ENCODE measurements around the gene TCAP.

Gene TCAP

DNA sequence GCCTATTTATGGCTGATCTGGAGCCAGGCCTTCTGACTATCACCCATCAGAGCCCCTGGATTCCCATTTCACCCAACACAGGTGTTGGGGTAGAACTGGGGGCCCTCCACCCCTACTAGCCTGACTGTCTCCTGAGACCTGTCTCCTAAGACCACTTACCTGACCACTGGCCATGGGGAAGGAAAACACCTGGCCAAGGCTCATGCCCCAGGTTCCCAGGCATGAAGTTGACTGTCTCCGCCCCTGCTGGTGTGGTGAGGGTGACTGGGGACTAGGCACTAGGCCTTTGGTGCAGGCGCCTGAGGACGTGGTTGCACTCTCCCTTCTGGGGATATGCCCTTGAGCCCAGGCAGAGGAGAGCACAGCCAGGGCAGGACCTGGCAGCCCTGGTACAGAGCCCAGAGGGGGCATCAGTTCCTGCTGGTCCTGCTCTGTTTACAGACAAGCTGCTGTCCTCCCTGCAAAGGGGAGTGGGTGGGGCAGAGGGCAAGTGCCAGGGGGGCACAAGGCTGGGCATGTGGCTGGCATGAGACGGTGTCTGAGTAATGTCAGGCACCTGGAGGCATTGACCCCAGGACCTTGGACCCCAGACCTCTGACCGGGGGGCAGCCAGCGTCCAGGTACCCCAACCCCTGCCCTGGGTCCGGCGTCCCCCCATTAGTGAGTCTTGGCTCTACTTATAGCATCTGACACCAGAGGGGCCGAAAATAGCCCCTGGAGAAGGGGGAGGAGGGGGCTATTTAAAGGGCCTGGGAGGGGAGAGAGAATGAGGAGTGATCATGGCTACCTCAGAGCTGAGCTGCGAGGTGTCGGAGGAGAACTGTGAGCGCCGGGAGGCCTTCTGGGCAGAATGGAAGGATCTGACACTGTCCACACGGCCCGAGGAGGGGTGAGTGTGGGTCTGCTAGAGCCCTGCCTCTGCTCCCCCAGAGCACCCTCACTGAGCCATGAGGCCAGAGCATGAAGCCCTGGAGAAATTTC lies at the start of gene TCAP:
Gene TCAP, plus strand, starts transcription at position 769 of the 981 bp plus-strand sequence. Its CDS starts 11 bp downstream, at position 780.
- DNase-seq = no peak

DNA sequence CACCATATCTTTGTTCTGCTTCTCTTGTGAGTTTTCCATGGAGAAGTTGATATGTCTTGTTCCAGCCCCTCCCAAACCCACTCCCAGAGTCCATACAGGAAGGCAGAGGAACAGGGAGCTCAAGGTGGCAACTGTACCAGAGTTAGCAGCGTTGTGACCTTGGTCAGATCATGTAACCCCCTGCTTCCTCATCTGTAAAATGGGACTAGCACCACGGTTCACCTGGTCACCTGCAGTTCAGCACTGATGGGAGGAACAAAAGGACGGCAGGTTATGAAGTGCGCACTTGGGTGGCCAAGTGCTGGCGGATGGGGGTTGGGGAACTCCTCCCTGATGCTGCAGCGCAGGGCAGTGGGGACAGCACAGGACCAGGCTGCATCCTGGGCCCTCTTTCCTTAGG lies 49.7 kb upstream of the TCAP start:
- DNase-seq = no peak

- DNase-seq = no peak
Measured at GRCh38 chr17:39617100-39617445, 48.1 kb upstream of the TCAP start.

DNA sequence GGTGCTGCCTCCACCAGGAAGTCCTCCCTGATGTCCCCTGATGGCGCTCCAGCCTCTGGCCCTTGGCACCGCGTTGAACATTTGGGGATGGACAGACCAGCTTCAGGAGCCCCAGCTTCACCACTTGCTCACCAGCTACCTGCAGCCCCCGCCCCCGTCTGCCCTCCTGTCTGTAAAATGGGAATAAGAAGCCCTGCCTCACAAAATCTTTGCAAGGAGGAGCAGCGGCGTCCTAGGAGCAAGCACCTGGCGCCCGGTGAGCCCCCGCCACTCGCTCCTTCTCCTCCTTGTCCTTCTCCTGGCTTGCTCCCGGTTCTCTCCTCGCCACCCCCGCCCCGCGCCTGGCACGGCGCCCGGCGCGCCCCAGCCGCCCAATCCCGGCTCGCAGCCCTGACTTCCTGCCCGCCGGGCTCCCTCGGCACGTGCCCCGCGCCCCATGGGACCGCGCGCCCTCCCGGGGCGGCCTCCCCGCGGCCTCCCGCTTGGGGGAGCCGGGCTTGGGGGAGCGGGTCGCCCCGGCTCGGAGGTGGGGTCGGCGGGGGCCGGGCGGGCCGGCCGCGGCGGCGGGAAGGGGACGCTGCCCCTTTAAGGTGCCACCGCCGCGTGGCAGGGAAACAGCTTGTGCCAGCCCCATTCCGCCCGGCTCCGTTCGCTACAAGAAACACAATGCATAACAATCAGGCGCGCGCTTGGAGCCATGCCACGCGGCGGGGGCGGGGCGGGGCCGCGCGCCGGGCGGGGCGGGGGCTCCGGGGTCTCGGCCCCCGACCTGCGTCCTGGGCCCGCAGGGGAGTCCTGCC lies 47.5 kb upstream of the TCAP start:
- peak; percentile 92 for DNase-seq

- DNase-seq = no peak
Measured at GRCh38 chr17:39618246-39618913, 46.8 kb upstream of the TCAP start.

DNA sequence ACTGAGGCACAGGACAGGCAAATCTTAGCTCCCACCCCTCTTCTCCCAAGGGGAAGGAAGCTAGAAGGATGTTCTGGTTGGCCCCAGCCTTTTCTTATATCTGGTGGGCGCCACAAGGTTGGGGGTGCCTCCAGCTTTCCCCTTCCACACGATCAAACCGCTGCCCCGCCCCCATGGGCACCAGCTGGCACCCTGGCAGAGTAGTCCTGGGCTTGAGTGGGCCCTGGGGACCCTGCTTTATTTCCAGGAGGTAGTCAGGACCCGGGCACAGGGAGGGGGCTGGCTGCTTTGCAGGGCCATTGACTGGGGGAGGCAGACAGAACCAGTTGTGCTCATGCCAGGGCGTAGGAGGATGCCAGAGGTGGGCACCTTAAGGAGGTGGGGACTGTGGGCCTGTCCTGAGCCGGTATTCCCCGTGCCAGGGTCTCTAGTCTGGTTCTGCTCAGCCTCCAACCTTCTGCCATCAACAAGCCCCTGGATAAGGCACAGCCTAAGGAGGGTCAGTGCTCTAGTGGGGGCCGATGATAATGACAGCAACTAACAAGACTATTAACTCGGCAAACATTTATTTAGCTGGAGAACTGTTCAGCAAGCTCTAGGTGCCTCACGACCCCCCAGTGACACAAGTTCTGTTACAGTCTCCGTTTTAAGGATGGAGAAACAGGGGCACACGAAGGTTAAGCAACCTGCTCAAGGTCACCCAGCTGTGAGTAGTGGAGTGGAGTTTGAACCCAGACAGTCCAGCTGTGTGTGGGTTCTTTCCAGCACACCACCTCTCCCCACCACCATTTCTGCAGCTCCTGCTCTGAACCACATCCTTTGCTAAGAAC lies 46.0 kb upstream of the TCAP start:
- DNase-seq = peak; percentile 90

GRCh38 chr17:39619786-39620101 lies 45.4 kb upstream of the TCAP start:
- DNase-seq = no peak

GRCh38 chr17:39621523-39622379 lies 43.4 kb upstream of the TCAP start:
- DNase-seq = peak; percentile 86

DNA sequence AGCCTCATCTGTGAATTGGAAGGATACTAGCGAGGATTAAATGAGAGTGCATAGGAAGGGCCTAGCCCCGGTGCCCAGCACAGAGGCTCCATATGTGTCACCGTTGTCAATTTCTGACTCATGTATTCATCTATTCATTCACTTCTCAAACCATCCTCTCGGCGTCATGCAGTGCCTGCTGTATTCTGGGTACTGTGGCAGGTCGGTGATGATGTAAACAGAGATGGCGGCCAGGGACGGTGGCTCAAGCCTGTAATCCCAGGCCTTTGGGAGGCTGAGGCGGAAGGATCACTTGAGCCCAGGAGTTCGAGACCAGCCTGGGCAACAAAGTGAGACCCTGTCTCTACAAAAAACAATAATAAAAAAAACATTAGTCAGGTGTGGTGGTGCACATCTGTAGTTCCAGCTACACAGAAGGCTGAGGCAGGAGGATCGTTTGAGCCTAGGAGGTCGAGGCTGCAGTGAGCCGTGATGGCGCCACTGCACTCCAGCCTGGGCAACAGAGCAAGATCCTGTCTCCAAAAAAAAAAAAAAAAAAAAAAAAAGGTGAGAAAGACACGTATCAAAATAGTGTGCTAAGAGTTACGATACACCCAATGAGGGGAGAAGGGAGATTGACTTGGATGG lies 42.7 kb upstream of the TCAP start:
- DNase-seq = no peak

- DNase-seq = peak; percentile 75
Measured at GRCh38 chr17:39623356-39623950, 41.7 kb upstream of the TCAP start.

- no peak for DNase-seq
Measured at GRCh38 chr17:39624313-39624712, 40.8 kb upstream of the TCAP start.

- no peak for DNase-seq
Measured at GRCh38 chr17:39625198-39625785, 39.9 kb upstream of the TCAP start.

DNA sequence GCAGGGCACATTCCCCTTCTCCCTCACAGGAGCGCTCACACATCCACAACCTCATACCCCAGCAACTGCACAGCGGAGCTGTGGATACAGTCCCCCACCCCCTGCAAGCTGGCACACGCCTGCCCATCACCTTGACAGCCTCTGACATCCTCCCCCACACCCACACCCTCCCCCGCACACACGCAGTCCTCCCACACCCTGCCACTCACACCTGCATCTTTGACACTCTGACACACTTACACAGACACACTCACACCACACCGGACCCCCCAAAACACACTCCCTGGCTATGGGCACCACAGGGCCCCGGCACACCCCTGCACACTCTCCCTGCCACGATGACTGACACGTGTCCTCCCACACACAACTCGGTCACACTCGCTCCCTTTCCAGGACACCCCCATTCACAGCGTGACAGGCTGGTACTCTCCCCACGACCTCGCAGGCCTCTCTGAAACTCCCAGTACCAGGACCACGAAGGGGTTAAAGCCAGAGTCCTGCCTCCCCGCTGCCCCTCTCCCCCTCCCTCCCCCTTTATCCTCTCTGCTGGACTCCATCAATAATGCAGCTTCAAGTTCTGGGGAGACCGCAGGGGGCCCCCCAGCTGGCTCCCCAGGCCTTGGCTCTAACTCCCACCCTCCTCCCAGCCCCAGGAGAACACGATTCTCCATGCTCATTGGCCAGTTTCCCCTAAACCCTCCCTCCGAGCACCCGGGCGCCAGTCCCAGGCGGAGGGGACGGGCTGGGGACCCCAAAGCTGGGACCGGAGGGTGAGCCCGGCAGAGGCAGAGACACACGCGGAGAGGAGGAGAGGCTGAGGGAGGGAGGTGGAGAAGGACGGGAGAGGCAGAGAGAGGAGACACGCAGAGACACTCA lies 38.7 kb upstream of the TCAP start, which contains the start of gene PPP1R1B:
Gene PPP1R1B, plus strand, starts transcription at position 782 of the 876 bp plus-strand sequence. CDS start 441 bp downstream, outside the sequence.
- peak; percentile 34 for DNase-seq

DNA sequence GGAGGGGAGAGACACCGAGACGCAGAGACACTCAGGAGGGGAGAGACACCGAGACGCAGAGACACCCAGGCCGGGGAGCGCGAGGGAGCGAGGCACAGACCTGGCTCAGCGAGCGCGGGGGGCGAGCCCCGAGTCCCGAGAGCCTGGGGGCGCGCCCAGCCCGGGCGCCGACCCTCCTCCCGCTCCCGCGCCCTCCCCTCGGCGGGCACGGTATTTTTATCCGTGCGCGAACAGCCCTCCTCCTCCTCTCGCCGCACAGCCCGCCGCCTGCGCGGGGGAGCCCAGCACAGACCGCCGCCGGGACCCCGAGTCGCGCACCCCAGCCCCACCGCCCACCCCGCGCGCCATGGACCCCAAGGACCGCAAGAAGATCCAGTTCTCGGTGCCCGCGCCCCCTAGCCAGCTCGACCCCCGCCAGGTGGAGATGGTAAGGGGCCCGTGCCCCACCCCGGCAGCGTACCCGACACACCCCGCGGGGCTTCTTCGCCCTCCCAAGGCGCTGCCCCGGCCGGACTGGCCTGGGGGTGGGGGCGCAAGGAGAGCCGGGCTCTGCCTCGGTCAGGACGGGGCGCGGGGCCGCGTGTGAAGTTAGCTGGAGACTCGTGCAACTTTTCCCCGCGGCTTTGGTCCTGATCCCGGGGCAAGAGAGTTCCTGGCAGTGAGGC lies 38.0 kb upstream of the TCAP start:
- no peak for DNase-seq

DNA sequence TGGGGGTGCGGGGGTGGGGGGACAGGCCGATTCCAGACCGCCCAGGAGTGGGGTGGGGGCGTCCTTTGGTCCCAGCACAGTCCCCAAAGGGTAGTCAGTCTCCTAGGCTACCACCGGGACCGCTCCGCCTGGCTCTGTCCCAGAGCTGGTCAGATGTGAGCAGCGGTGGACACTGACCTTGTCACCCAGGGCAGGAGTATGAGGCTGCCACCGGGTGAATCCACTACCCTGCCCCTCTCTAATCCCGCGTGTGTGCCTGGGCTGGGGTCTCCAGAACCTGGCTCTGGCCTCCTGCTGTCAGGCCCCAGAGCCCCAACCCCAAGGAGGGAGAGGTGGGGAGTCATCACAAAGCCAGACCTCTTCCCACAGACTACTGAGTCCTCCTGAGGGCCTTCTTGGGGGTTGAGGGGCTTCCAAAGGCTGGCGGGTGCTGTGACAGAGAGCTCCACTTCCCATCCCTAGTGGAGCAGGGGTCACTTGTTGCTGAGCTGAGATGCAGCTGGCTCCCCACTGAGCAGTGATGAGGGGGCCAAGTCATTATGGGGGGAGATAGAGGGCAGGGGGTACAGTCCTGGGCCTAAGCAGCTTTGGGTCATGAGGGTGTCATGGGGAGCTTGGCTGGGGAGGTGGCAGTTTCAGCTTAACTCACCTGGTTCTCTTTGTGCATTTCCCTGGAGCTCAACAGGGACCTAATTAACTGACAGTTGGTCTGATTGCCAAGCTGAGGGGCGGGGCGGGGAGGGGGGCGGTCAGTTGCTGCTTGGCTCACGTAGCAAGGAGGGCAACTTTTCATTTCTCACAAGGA lies 37.2 kb upstream of the TCAP start:
- DNase-seq = peak; percentile 63

DNA sequence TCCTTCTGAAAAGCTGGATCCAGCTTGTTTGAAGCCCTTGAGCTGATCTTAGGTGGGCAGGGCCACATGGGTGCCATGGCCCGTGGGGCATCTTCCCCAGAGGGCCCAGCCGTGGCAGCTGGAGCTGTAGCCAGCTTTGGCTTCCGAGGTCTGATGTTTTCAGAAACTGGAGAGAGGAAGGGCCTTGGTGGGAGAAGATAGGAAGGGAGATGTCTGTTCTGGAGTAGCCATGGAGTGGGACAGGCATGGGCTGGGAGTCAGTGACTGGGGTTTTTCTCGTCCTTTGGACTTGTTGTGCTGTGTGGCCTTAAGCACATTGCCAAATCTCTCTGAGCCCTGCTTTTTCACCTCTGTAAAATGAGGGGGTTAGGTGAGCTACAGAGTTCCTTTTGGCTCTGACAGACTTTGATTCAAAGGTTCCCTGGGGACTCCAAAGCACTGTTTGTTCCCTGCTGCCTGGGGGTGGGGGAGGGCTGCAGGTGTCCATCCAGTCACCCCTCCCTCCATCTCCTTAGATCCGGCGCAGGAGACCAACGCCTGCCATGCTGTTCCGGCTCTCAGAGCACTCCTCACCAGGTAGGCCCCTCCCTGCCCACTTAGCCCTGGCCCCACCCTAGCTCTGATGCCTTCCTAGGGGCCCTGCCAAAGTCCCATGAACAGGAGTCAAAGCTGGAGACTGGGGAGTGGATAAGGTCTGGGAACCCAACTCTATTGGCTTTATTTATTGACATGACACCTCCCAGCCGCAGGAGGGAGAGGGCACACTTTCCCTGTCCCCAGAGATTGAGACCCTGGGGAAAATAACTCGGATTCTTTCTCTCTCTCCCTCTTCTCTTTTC lies 36.3 kb upstream of the TCAP start:
- peak; percentile 77 for DNase-seq

- DNase-seq = no peak
Measured at GRCh38 chr17:39629494-39629880, 35.7 kb upstream of the TCAP start.

All from NCI-H1436 (cell line).